HG02678 (cell line): ENCODE measurements around the gene KSR2.
"Not testable (repeated sequence)": the region's sequence is repeated elsewhere in the genome, so short reads cannot be mapped to it uniquely, and the experiment has no call there.

ENCODE experiments used
- ATAC-seq: cut with Tn5 transposase; IDR thresholded peaks from one replicate; pipeline ENCODE4 v1.9.1; 2021; ENCODE audit warnings: mild to moderate bottlenecking, moderate library complexity; ENCODE audit not compliant: unreplicated experiment

The KSR2 gene

DNA sequence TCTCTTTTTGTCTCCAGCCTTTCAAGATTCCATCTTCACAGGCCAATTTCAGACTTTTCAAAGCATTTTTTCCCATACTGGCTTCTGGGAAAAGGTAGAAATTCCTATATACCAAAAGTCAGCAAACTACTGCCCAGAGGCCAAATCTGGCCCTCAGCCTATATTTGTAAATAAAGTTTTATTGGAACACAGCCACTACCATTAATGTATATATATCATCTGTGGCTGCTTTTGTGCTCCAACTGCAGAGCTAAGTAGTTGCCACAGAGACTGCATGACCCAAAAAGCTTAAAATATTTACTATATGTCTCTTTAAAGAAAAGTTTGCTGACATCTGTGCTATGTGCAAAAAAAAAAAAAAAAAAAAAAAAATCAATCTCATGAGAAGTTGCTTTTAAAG, 76.3 kb downstream of the KSR2 start:
- ATAC-seq = no peak

GRCh38 chr12:117891265-117891664, 77.5 kb downstream of the KSR2 start:
- ATAC-seq = not testable (repeated sequence)

GRCh38 chr12:117890644-117891043, 78.1 kb downstream of the KSR2 start:
- no peak for ATAC-seq

DNA sequence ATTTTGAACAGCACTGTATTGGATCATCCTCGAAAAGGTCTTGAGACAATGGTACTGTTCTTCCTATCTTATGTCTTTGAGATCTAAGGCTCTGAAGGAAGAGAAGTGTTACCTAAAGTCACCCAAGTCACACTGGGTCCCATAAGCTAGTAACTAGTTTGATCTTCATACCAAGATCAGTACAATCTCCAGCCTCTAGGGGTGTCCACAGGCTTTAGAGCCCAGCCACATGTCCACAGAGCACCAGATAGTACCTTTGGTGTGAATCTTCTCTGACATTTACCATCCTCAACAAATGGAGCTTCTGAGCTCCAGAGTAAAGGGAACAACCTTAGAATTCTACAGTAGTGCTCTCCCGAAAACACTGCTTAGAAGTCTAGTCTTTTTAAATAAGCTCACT, 78.7 kb downstream of the KSR2 start:
- no peak for ATAC-seq

DNA sequence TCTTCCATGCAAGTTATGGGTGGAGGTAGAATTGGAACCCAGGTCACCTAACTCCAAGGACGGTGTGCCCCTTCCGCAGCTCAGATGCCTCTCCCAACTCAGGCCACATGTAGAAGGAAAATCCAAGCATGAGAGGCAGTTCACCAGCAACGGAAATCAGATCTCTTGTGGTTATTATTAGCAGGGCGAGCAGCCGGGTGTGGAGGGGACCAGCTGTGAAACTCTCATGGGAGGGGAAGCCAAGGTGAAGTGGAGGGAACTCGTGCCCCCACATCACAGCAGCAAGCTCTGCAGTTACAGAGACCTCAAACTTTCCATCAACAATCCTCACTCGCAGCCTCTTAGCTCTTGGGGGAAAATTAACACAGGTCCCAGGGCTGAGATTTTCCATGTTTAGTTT, 79.7 kb downstream of the KSR2 start:
- ATAC-seq = no peak

DNA sequence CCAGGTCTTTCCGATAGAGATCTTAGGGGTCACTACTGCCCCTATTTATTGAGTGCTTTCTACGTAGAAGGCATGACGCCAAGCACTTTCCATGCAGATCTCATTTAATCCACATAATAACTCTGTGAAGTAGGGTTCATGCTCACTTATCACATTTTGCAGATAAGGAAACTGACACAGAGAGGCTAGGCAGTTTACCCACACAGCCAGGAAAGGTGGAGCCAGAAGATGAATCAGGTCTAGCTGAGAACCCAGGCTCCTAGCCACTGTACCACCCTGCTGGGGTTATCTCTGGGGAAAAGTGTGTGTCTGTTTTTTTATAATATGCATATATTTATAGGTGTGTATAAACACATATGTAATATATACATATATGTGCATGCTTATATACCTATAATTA, 83.6 kb downstream of the KSR2 start:
- no peak for ATAC-seq

GRCh38 chr12:117884161-117884560, 84.6 kb downstream of the KSR2 start:
- no peak for ATAC-seq

DNA sequence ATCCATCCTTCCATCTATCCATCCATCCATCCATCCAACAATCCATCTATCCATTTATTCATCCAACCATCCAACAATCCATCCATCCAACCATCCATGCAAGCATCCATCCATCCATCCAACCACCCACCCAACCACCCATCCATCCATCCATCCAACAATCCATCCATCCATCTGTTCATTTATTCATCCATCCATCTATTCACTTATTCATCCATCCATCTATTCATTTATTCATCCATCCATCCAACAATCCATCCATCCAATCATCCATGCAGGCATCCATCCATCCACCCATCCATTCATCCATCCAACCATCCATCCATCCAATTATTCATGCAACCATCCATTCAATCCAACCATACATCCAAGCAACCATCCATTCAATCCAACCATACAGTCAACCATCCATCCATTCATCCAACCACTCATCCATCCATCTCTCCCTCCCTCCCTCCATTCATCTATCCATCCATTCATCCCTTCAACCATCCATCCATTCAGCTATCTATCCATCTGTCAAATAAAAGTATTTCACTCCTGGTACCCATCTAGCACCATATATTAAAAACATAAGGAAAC, 86.1 kb downstream of the KSR2 start:
- no peak for ATAC-seq

GRCh38 chr12:117882181-117882580, 86.6 kb downstream of the KSR2 start:
- ATAC-seq = no peak

DNA sequence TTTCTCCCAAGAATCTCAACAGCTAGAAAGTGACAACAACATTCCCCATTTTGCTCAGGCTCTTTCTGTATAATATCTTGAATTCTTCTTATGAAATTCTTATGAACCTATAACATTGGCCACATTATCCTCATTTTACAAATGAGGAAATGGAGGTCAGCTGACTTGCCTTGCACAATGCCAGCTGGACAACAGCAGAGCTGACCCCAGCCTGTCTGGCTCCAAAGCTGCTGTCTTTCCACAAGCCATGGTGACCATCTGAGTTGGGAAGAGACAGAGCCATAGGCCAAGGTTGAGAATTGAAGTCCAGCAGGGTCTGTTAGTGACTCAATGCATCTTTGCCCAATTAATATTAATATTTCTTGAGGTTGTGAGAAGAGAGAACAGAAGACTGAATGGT, 87.3 kb downstream of the KSR2 start:
- no peak for ATAC-seq

DNA sequence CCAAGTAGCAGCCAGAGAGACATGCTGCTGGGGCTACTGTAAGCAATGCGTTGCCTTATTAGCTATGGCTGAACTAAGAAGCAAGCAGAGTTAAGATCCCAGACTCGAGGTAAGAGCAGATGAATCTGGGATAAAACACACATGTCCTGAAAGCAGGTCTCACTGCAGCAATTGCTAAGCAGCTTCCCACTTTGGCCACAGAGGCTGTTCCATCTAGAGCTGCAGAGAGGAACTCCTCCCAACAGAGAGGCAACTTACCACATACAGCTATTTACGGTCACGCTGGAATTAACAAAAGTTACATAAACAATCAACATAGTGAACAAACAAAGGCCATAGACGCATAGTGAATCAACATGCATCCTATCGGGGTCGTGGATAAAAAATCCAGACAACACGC, 90.2 kb downstream of the KSR2 start:
- no peak for ATAC-seq

- ATAC-seq = no peak
Measured at GRCh38 chr12:117876436-117876816, 92.4 kb downstream of the KSR2 start.

DNA sequence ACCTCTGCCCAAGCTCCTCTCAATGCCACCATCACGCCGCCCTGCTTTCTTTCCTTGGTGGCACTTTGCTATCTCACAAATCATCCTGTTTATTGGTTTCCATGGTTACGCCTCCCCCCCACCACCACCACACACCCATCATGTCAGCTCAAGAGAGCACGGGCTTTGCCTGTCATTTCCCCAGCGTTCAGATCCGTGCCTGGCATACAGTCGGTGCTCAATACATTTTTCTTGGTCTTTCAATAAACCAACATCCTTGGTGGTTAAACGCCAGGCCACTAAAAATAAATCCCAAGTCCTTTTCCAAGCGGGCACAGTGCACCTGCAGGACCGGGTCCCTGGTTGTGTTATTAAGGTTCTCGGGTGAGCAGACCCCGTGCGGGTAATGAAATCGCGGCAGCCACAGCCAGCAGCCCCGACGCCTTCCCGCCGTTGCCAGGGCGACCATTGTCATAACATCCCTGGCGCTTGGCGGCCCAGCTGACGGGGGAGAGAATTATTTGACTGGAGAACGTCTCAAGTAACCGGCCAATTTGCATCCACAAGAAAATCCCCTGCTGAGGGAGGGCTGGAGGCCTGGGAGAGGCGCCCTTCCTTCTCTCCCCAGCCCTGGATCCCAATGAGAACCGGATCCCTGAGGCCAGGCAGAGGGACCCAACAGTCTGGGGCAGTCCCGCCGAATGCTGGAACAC, 92.9 kb downstream of the KSR2 start:
- no peak for ATAC-seq

DNA sequence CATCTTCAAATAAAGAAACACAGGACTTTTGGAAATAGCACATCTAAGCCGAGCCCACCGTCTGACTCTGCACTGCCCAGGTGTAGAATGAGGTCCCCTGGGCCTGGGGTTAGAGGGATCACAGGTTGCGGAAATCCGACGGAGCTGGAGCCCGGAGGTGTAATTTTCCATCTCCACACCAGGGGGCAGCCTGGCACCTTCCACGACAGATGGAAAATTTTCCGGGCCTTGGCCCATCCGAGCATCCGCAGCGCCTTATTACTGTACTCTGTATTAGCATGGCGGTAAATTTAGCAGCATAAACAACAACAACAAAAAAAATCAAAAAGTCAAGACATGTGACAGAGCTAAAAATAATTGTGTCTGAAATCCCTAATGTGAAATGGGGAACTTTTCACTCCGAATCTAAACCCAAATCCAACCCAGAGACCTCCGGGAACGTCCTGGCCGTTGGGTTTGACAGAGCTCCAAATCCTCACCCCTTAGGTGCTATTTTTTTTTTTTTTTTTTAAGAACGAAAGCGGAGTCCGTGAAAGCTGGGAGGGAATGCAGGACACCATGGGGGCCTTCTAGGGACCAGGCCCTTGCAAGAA, 93.9 kb downstream of the KSR2 start:
- peak; percentile 65 for ATAC-seq

- ATAC-seq = not testable (repeated sequence)
Measured at GRCh38 chr12:117874198-117874597, 94.6 kb downstream of the KSR2 start.

DNA sequence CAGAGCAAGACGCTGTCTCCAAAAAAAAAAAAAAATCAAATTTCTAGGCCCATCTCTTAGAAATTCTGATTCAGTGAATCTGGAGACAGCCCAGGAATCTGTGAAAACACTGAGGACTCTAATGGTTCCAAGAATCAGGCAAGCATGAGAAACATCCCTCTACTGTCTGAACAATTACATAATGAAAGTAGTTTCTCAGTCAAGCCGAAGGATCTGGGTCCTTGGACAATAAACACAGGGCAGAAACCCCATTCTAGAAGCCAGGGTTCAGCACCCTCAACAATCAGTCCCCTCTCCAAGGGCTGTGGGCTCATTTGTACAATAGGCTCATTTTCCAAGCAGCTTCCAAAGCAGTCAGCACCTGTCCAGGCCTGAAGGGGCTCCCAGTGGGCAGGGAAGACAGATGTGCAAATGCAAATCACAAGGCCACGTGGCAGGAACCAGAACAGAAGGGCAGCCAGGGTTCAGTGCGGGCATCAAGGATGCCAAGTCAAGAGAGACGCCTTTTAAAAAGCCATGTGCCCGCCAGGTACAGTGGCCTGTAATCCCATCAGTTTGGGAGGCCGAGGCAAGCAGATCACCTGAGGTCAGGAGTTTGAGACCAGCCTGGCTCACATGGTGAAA, 96.1 kb downstream of the KSR2 start:
- no peak for ATAC-seq

DNA sequence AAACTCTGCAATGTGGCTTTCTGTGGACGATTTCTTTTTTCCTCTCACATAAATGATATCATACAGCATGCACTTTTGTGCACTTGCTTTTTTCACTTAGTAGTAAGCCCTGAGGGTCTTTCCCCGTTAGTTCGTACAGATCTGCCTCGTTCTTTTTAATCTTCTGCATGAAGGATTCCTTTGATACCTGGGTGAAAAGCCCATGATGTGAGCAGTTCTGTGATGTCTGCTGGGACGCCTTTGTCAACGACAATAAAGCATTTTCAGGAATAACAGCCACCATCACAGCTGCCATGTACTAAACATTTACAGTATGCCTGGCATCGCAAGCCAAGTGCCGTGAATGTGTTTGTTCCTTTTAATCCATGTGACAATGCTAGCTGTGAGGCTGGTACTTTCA, 99.2 kb downstream of the KSR2 start:
- ATAC-seq = no peak

- ATAC-seq = no peak
Measured at GRCh38 chr12:117867348-117867747, 101.4 kb downstream of the KSR2 start.

- ATAC-seq = no peak
Measured at GRCh38 chr12:117865505-117865904, 103.3 kb downstream of the KSR2 start.

DNA sequence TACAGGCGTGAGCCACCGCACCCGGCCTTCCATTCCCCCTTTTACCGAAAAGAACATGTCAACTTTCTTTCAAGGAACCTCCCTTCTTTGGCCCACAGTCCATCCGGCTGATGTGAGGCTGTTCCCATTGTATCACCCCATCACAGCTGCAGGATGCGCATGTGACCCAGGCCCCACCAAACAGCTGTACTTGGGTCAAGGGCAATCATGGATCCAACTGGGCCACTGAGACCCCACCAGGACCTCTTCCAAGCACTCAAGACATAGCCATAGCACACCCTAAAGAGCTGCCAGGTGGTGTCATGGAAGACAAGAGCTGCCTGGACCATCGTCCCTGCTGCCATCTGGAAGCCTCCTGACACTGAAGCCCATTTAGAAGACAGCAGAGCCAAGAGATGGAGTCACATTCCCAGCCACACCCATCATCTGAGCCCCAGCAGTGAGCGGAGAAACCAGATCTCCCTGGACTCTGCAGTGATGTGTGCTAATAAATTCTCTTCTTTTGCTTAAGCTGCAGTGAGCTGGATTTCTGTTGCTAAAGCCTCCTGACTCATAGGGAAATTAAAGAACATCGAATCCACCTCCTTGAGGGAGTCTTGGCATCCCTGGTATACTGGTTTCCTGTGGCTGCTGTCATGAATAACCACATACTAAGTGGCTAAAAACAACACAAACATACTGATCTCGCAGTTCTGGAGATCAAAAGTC, 105.6 kb downstream of the KSR2 start:
- no peak for ATAC-seq

- no peak for ATAC-seq
Measured at GRCh38 chr12:117861691-117862090, 107.1 kb downstream of the KSR2 start.
